ENCODE measurements around the gene INPP4A.

- no peak for TF ChIP-seq CTCF (IDR thresholded peaks at IDR 0.05)
- TF ChIP-seq POLR2A (IDR thresholded peaks at IDR 0.05) = no peak
These were observed 135.3 kb downstream of the INPP4A start for GRCh38 chr2:98579926-98580325.
